Effector CD8-positive, alpha-beta T cell (primary cell): ENCODE measurements around the gene C9orf78.

Source experiments
- DNase-seq: peaks from one replicate; lab custom pipeline; 2025; lab: John Stamatoyannopoulos, UW

The C9orf78 gene

DNA sequence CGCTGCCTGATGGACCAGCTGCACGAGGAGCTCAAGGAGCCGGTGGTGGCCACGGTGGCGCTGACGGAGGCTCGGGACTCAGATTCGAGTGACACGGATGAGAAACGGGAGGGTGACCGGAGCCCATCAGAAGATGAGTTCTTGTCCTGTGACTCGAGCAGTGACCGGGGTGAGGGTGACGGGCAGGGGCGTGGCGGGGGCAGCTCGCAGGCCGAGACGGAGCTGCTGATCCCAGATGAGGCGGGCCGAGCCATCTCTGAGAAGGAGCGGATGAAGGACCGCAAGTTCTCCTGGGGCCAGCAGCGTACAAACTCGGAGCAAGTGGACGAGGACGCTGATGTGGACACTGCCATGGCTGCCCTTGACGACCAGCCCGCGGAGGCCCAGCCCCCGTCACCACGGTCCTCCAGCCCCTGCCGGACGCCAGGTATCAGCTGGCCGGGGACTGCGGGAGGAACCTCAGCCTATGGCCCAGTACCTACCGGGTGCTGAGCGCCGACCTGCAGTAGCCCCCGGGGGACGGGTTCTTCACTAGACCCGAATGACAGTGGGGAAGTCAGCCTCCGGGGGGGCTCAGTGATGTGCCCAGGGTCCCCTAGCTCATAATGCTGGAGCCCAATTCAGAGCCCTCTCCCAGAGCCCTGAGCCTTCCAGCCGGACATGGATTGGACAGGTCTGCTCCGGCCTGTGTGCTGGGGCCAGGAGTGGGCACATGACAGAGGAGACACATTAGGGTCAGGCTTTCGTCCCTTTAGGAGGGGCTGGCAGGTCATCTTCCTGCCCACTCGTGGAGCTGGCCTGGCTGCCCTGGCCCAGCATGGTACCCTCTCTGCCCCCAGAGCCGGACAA is 33.2 kb upstream of the C9orf78 start:
- DNase-seq, result no peak

DNA sequence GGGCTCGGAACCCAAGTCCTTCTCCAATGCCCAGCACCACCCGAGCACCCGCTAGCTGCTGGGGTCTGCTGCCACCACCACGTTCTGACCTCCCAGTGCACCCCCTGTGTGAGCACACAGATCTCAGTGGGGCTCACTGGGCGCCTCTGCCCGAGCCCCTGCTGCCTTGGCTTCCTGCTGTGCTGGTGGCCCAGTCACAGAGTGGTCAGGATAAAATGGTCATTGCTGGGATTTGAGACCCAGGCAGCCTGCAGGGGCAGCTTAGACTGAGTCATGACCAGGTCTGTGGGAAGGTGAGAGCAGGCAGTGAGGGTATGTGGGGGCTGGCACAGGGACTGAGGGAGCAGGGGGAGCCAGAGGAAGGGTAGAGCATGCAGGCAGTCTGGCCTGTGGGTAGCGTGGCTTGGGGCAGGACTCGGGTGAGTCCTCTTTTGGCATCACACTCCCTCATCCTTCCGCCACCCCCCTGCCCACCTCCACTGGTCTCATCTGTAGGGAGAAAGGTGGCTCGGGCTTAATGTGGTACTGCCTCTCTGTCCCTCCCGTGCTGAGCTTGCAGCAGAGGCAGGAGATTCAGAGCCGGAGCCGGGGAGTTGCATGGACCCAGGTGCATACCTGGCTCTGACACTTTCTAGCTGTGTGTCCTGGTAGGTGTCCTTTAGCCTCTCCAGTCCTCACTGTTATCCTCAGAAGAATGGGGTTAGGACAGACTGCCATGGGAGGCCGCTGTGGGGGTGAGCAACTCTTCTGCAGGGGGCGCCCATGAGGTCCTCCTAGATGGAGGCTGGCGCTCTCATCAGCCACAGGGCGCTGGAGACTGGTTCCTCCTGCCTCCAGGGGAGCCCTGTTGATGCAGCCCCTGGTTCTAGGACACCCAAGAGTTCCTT is 32.3 kb upstream of the C9orf78 start:
- DNase-seq, result no peak

DNA sequence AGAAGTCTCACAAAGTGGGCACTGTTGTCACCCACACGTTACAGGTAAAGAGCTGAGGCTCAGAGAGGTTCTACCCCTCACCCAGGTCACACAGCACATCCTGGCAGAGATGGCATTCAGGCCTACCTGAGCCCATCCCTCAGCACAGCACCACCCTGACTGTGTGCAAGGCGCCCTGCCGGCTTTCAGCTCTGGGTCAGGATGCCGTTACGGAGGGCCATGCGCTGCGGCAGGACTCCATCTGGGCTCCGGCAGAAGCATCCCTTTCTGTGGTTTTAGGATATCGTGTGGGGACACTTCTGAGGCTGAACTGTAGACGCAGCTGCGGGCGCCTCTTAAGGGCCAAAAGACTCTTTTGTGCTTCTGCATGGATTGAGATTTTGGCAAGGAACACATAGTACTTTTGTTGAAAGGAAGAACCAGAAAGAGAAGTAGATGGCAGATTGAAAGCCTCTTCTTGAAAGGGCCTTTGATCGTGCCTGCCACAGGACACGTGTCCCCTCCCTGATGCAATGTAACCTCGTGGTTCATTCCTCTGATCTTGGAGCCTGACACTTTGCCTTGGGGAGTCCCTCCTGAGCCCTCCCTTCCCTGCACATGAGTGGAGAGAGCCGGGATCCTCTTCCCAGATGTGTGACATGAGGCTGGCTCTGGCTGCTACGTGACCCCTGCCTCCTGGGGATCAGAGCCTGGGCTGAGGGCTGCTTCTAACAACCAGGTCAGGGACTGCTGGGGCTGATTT is 31.5 kb upstream of the C9orf78 start:
- peak; percentile 48 for DNase-seq

- no peak for DNase-seq
Measured at GRCh38 chr9:129865668-129866320, 30.7 kb upstream of the C9orf78 start.

DNA sequence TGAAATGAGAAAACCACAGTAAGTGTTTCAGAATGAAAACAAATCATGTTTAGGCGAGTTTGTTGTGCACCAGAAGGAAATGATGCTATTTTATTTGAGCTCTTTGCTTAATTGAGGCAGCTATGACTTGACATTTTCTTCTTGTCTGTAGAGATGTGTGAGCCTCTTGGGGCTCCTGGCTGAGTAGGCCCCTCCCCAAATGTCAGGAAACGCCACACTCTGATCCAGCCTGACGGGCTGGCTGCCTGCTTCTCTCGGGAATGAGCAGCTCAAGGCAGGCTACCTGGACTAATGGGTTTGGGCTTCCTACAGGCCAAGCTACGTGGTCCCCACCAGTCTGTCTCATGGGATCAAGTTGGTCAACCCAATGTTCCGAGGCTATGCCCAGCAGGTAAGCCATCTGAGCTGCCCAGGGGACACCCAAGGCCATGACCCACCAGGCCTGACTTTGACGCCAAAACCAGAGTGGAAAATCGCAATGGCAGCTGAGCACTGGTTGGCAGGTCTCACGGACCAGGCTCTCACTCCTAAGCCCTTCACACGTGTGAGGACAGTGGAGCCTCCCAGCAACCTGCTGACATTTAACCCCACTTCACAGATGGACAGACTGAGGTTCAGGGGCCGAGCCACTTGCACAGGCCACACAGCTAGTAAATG is 30.0 kb upstream of the C9orf78 start:
- DNase-seq, result no peak

DNA sequence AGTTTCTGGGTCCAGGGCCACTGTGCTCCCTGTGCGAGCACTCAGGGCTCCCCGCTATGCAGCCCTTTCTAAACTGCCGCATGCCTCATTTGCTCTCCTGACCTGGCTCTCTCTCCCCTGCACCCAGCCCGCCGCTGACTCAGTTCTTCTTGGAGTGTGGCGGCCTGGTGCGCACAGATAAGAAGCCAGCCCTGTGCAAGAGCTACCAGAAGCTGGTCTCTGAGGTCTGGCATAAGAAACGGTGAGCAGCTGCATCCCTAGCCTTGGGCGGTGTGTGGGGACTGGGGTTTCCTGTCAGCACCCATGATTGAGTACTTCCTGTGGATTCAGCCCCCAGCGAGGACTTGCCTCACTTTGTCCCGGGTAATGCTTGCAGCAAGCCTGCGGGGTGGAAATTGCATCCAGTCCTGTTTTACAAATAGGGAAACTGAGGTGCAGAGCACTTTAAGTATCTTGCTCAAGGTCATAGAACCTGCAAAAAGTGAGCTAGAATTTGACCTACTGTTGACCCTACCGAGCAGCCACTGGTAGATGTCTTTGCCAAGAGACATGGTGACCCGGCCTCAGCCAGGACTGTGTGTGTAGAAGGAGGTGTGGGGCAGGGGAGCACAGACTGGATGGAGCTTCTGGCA is 28.1 kb upstream of the C9orf78 start:
- DNase-seq, result peak; percentile 17

DNA sequence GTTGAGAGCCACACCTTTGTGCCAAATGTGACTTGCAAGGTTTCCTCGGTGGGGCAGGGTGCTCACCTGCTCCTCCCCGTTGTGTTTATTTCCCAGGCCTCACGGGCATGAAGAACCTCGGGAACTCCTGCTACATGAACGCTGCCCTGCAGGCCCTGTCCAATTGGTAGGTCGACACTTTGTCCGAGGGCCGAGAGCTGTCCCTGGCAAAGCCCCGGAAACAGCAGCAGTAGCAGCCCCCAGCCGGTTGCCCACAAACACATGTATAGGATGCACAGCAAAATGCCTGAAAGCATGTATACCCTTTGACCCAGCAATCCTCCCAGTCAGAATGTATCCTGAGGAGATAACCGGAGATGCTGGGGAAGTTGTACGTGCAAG is 26.4 kb upstream of the C9orf78 start:
- DNase-seq, result no peak

DNA sequence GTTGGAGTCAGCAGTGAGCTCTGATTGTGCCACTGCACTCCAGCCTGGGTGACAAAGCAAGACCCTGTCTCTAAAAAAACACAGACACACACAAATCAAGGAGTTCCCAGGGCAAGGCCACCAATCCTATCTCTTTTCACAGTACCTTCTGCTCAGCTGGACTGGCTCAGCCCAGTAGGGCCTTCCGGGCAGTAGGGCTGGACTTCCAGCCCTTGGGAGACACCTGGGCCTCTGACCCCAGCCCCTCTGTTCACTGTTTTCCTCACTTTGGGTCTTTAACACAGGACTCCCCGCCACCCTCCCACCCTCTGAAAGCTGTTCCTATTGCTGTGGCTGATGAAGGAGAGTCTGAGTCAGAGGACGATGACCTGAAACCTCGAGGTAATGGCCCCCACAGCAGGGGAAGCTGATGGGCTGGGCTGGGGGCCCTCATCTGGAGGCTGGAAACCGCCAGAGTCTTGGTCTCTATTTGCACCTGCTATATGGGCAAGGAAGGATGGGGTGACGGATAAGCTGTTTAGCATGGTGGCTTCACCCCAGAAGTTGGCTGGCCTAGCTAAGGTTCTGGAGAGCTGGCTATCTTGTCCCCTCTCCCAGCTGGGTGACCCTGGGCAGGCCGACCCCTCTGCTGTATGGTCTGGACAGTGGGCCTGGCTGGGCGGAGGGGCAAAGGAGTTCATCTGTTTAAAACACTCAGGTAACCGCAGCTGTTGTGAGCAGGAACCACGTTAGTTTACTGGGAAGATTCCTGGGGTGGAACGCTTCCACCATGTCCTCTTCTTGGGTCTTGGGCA is 25.8 kb upstream of the C9orf78 start:
- DNase-seq, result no peak

GRCh38 chr9:129858167-129858962 is 23.3 kb upstream of the C9orf78 start:
- no peak for DNase-seq

- no peak for DNase-seq
Measured at GRCh38 chr9:129857207-129857606, 22.1 kb upstream of the C9orf78 start.

DNA sequence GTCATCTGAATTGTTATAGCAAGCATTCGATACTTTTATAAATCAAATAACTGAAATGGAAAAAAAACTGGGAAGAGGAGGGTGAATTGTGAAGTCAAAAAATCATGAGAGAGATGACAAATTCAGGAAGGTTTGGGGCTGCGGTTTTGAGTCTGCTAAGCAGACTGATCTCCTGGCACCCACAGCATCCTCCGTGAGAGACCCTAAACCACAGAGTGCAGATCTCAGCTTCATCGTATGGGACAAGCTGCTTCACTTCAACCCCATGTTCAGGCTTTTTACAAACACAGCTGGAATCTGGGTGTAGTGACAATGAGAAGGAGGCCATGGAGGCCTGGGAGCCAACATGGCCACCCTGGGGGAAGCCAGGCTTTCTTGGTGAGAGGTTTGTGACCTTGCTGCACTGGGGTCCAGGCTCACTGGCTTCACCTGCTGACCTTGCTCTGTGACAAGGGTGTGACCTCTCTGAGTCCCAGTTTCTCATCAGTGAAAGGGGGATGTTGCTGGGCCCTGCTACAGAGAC is 19.6 kb upstream of the C9orf78 start:
- DNase-seq, result peak; percentile 13

DNA sequence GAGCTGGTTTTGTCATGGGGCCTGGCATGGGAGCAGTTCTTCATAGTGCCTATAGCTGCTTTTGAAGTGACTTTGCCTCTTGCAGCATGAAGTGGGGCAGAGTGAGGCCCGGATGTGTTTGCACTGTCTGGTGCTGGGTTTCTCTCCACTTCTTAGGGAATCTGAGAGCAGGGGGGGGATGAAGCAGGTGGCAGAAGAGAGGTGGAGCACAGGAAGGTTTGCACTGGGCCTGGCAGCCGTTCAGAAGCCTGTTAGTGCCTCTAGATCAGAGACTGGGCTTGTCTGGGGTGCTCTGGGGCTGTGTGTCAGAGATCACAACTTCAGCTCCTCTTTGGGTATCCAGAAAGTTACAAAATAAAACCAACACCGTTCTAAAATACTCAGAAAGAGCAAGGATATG is 18.5 kb upstream of the C9orf78 start:
- no peak for DNase-seq

GRCh38 chr9:129852579-129852978 is 17.5 kb upstream of the C9orf78 start:
- no peak for DNase-seq

GRCh38 chr9:129851821-129852220 is 16.7 kb upstream of the C9orf78 start:
- DNase-seq, result no peak

DNA sequence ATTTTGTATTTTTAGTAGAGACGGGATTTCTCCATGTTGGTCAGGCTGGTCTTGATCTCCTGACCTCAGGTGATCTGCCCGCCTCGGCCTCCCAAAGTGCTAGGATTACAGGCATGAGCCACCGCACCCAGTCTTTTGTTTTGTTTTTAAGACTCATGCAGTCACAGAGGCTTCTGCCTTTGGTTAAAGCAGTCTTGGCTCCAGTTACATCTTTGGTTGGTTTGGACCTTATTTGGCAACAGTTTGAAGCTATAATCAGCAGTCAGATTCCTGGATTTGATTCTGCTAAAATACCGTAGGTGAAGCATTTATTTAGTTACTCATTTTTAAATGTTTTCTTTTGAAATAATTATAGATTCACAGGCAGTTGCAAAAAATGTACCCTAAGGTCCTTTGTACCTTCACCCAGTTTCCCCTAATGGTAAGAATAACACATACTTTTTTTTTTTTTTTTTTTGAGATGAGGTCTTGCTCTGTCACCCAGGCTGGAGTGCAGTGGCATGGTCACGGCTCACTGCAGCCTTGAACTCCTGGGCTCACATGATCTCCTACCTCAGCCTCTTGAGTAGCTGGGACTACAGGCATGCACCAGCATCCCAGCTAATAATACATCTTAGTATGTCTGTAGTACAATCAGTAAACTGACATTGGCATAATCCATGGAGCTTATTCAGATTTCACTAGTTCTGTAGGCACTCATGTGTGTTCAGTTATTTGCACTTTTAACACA is 15.9 kb upstream of the C9orf78 start:
- no peak for DNase-seq

DNA sequence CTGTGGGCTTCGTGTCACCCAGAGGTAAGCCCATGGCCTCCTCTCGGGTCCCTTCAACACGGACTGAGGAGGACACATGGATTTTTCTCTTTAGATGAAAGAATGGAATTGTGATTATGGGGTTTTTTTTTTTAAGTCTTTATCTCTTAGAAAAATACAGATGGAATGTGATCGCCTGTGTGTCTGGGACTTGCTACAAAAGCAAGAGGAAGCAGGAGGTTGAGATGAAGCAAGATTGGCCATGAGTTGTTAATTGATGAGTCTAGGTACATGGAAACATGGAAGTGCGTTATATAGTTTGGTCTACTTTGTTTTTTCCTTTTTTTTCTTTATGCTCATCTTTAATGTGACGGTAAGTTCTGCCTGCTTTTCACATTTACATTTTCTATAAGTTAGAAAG is 14.8 kb upstream of the C9orf78 start:
- no peak for DNase-seq

- DNase-seq, result no peak
Measured at GRCh38 chr9:129848712-129849441, 13.8 kb upstream of the C9orf78 start.
